HG03342 (cell line): ENCODE data around the gene FLAD1.
"Not testable (repeated sequence)": the region's sequence is repeated elsewhere in the genome, so short reads cannot be mapped to it uniquely, and the experiment has no call there.

Source experiments
- ATAC-seq: cut with Tn5 transposase; IDR thresholded peaks from one replicate; pipeline ENCODE4 v1.9.1; 2021; ENCODE audit warnings: mild to moderate bottlenecking, moderate library complexity; ENCODE audit not compliant: unreplicated experiment

The FLAD1 gene

DNA sequence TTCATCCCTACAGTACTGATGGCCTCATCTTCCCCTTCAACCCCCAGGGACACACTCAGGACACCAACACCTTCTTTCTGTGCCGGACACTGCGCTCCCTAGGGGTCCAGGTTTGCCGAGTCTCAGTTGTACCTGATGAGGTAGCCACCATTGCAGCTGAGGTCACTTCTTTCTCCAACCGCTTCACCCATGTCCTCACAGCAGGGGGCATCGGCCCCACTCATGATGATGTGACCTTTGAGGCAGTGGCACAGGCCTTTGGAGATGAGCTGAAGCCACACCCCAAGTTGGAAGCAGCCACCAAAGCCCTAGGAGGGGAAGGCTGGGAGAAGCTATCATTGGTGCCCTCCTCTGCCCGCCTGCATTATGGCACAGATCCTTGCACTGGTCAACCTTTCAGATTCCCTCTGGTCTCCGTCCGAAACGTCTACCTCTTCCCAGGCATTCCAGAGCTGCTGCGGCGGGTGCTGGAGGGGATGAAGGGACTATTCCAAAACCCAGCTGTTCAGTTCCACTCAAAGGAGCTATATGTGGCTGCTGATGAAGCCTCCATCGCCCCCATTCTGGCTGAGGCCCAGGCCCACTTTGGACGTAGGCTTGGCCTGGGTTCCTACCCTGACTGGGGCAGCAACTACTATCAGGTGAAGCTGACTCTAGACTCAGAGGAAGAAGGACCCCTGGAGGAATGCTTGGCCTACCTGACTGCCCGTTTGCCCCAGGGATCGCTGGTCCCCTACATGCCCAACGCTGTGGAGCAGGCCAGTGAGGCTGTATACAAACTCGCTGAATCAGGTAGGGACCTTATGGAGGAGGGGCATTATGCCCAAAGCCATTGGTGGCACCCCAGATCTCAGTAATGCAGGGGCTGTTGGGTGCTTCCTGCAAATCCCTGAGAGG lies 5.2 kb downstream of the FLAD1 start:
- no peak for ATAC-seq

GRCh38 chr1:154989195-154989860 lies 6.2 kb downstream of the FLAD1 start:
- no peak for ATAC-seq

DNA sequence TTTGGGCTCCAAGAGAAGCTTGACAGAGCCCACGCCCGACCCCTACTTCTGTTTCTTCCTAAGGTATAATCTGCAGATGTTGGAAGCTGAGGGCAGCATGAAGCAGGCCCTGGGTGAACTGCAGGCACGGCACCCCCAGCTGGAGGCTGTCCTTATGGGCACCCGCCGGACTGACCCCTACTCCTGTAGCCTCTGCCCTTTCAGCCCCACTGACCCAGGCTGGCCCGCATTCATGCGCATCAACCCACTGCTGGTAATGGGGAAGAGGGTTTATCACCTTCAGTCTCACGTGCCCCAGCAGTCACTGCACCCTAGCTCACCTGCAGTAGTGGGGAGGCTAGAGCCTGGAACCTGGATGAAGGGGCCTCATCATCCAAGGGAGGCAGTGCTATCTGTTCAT lies 7.1 kb downstream of the FLAD1 start:
- ATAC-seq: no peak

DNA sequence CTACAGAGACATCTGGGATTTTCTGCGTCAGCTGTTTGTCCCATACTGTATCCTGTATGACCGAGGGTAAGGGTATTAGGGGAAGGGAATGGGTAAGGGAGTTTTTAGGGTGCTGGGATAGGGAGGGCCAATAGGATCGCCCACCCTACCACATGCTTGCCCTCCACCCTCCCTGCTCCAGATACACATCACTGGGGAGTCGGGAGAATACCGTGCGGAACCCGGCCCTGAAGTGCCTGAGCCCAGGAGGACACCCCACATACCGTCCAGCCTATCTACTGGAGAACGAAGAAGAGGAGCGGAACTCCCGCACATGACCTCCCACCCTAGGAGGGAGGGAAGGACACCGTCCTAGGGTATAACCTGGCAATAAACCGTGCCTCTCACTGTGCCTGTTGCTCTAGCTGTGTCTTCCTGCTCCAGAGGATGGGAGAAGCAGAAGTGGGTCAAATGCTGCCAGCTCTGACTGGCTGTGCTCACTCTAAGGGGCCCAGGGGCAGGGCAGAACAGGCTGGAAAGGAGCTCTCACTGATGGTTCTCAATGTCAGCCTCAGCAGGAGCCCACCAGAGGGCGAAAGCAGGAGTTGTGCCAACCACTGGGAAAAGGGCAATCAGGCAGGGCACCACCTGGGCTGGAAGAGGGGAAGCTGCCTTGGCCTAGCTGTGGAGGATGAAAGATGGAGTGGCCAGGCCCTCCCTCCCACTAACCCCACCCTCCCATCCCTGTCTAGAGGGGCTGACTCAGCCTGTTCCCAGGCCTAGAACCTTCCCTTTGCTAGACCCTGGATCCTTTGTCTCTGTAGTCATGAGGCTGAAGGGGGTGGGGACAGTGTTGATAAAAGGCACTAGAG lies 9.8 kb downstream of the FLAD1 start:
- ATAC-seq: no peak

DNA sequence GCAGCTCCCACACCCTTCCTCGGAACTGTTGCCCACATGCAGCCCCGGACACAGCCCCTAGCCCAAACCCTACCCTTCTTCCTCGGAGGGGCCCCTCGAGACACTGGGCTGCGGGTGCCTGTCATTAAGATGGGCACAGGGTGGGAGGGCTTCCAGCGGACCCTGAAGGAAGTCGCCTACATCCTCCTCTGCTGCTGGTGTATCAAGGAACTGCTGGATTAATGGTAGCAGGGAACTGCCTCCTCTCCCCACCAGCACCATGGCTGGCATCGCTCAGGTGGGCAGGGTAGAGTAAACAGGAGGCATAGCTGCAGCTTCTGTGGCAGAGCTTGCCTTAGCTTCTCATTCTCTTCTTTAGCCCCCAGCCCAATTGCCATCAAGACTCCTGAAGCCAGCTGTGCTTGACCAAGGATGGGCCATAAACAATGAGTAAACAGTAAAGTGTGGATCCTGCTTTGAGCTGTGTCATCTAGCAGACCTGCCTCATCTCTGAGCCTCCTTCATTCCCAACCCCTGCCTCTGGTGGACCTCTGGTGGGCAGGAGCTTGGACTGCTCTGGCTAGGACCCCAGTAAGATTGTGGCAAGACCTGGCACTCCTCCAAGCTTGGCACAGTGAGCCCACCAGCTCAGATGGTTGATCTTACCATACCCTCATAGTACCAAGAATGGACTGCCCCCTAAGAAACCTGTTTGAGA lies 10.6 kb downstream of the FLAD1 start, which contains the start of gene LENEP:
LENEP (plus strand) TSS at position 15 of the 697 bp plus-strand sequence; CDS start at position 37, 22 bp downstream.
- ATAC-seq: no peak

DNA sequence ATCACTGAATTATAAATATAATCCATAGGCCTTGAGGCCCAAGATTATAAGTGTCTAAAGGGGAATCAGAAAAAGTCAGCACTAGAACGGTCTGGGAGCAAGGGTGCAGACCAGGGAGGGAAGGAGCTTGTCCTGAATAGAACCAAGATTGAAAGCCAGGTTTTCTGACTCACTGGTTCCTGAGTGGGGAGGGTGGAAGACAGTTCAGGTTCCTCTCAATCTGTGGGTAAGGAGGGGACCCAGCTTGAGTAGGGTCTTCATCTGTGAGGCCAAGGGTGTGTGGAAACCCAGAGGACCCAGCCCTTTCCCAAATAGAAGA lies 11.1 kb downstream of the FLAD1 start:
- no peak for ATAC-seq

- no peak for ATAC-seq
Observed at GRCh38 chr1:154994591-154994990, 11.4 kb downstream of the FLAD1 start.

GRCh38 chr1:154995301-154995983 lies 12.3 kb downstream of the FLAD1 start:
- ATAC-seq: not testable (repeated sequence)

DNA sequence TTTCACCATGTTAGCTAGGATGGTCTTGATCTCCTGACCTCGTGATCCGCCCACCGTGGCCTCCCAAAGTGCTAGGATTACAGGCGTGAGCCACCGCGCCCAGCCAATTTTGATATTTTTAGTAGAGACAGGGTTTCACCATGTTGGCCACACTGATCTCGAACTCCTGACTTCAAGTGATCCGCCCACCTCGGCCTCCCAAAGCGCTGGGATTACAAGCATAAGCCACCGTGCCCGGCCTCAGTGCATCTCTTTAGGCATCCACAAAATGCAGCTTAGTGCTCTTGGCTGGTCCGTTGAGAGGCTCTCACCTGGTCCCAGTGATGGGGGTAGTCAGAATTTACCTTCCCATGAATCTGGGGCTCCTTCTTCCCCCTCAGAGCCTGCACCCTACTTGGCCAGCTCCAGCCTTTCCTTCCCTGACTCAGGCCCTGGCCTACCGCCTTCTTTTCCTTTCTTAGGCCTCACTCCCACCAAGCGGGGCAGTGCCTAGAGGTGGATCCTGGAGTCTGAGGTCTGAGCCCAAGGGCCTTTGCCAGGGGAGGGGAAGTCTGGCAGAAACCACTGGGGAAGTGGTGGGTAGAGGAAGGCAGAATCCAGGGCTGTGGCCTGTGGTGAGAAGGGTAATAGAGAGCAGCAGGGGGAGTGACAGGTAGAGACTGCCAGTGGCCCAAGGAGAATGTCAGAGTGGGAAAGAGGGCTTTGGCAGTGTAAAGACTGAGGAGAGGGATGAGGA lies 14.0 kb downstream of the FLAD1 start:
- no peak for ATAC-seq

GRCh38 chr1:154998201-154998780 lies 15.1 kb downstream of the FLAD1 start:
- no peak for ATAC-seq

- no peak for ATAC-seq
Observed at GRCh38 chr1:154998818-154999570, 15.8 kb downstream of the FLAD1 start.

GRCh38 chr1:154999571-155000410 lies 16.6 kb downstream of the FLAD1 start:
- ATAC-seq: no peak

GRCh38 chr1:155000411-155000725 lies 17.2 kb downstream of the FLAD1 start:
- ATAC-seq: no peak

GRCh38 chr1:155000726-155001424 lies 17.7 kb downstream of the FLAD1 start:
- peak; percentile 37 for ATAC-seq

- ATAC-seq: peak; percentile 19
Observed at GRCh38 chr1:155001425-155001674, 18.2 kb downstream of the FLAD1 start.

DNA sequence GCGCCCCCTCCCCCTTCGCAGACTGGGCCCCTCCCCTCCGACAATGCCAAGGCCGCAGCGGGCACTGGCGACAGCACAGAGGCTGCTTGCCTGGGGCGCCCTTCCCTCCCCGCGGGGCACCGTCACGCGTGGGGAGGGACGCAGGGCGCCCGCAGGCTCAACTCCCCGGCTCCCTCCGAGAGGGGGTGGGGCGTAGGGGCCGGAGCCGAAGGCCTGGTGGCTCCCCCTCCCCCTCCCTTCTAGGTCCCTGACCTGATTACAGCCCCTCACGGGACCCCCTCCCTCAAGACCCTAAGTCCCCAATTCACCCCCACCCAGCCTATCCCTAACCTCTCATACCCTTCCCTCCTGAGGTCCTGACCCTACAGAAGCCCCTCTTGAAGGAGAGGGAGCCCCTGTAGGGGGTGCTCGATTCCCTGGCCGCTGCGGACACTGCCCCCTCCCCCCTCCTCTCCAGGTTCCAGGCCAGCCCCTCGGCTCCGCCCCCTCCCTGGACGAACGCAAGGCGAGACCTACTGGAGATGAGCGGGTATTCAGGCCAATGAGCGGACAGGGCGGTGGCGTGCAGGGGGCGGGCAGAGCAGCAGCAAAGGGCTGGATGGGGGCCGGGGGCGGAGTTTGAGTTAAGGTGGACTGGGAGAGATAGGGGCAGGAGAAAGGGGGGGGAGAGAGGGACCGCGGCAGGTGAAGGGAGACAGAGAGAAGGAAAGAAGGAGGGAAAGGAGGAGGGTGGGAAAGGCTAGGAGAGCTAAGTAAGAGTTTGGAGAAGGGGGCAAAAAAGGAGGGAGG lies 18.7 kb downstream of the FLAD1 start:
- peak; percentile 52 for ATAC-seq
